ENCODE results near the gene MARCO. TPM values are rescaled to one million over a fixed set of nuclear protein-coding genes. Genes with fewer than 3 reads are reported as not detected.

Gene MARCO
- total and polyA plus RNA-seq, 2 of the 8 experiments (the other 6 are each of a cell fraction or from before 2014, with no cell fraction given) = not detected

GRCh38 chr2:118909191-118909590 lies 32.8 kb upstream of the MARCO start:
- no peak overlapping the region for H2BK120ac ChIP-seq (replicated peaks; ENCODE audit: low read depth, low read length)
- no peaks in the 10 kb centered on the region for H3K79me2 ChIP-seq (ENCODE audit: control insufficient read depth in 1 of 2, insufficient read depth in 2 of 2, low read length in 2 of 2)
- H3K4me2 ChIP-seq (ENCODE audit: insufficient read depth in 1 of 2, low read depth in 2 of 2, low read length in 2 of 2) = no peak overlapping the region
- H3K27ac ChIP-seq (ENCODE audit: low read depth, low read length) = no peak overlapping the region
- H3K18ac ChIP-seq (ENCODE audit: extremely low read depth, low read length) = no peak overlapping the region
- no peak overlapping the region for H3K56ac ChIP-seq (replicated peaks; ENCODE audit: insufficient read length, low read depth, low read length)
- H2BK12ac ChIP-seq (ENCODE audit: low read depth, low read length) = no peak overlapping the region
- ChIA-PET CTCF (ENCODE audit: partially characterized antibody) (interaction anchor here (0.6 to 4.3 kb wide), 4 partner anchors 27 to 82 kb away, joined by 3 to 21 read pairs (median 3); no protein-coding TSS in a partner anchor), POLR2A (ENCODE audit: partially characterized antibody) (no interaction called here)
- WGBS, 2 experiments (ENCODE audit: extremely low coverage in 1 of 2, insufficient coverage in 1 of 2, insufficient read length in 1 of 2, insufficient replicate concordance in 2 of 2, low coverage in 1 of 2, low lambda C conversion rate in 2 of 2, missing lambda C conversion rate in 1 of 2) = 94% methylated on average over 4 of the region's 4 CpGs; no CpG with 5 or more reads in 1 of the 2 experiments
- FAIRE-seq (no peak), DNase-seq (ENCODE audit: low read depth in 1 of 2, low spot score in 2 of 2) (no peak)
- no peak overlapping the region for H3K14ac ChIP-seq (ENCODE audit: insufficient read length)
- no peak overlapping the region for H3K23ac ChIP-seq (ENCODE audit: insufficient read length)
- no peak overlapping the region for H2AK5ac ChIP-seq (ENCODE audit: low read depth, low read length)
- H4K8ac ChIP-seq (ENCODE audit: extremely low read depth, insufficient read depth, low read length) = no peak overlapping the region
- no peak overlapping the region for H3K9ac ChIP-seq (replicated peaks in 1 of 4; ENCODE audit: extremely low read depth in 1 of 4, low read depth in 3 of 4, low read length in 3 of 4)
- no peaks in the 10 kb centered on the region for H4K20me1 ChIP-seq (replicated peaks in 1 of 2; ENCODE audit: control insufficient read depth in 1 of 2, insufficient read depth in 2 of 2, low read length in 2 of 2)
- H2BK15ac ChIP-seq (ENCODE audit: low read length) = no peak overlapping the region
- no peaks in the 10 kb centered on the region for H3K23me2 ChIP-seq (ENCODE audit: low read depth, low read length)
- H4K91ac ChIP-seq (replicated peaks; ENCODE audit: insufficient read length, low read length) = no peak overlapping the region
- no peaks in the 10 kb centered on the region for H3K4me1 ChIP-seq (replicated peaks in 1 of 4; ENCODE audit: control insufficient read depth in 3 of 4, insufficient read depth in 4 of 4, low read length in 3 of 4)
- no peak overlapping the region for H4K5ac ChIP-seq (ENCODE audit: insufficient read length, low read depth, low read length)
- H3K9me3 ChIP-seq (ENCODE audit: insufficient read depth in 2 of 2, low read depth in 1 of 2, low read length in 1 of 2) = no peaks in the 10 kb centered on the region
- no peak overlapping the region for H2AFZ ChIP-seq (ENCODE audit: low read length)
- no peaks in the 10 kb centered on the region for H3K79me1 ChIP-seq (ENCODE audit: low read depth, low read length)
- H3K27me3 ChIP-seq (replicated peaks in 1 of 4; ENCODE audit: control insufficient read depth in 3 of 4, extremely low read depth in 1 of 4, insufficient read depth in 3 of 4, low read length in 3 of 4) = no peaks in the 10 kb centered on the region
- H2BK5ac ChIP-seq (ENCODE audit: low read depth, low read length) = no peak overlapping the region
- no peaks in the 10 kb centered on the region; a peak in 1 of 8 replicates for H3K36me3 ChIP-seq (ENCODE audit: control insufficient read depth in 2 of 4, insufficient read depth in 4 of 4, low read length in 3 of 4)
- no peak overlapping the region for H3K4ac ChIP-seq (replicated peaks; ENCODE audit: insufficient read length, low read depth, low read length)
- no peak overlapping the region for H3K4me3 ChIP-seq (ENCODE audit: extremely low read depth in 1 of 4, insufficient read depth in 2 of 4, low read depth in 3 of 4, low read length in 4 of 4)
- H2BK20ac ChIP-seq (ENCODE audit: low read length) = no peak overlapping the region
- TF ChIP-seq BRCA1 (IDR thresholded peaks at IDR 0.05; ENCODE audit: low read depth, low read length) (no peak), ASH2L (IDR thresholded peaks at IDR 0.05; ENCODE audit: low read length) (no peak), TBP (IDR thresholded peaks at IDR 0.05; ENCODE audit: low read depth, low read length) (no peak), RFX5 (IDR thresholded peaks at IDR 0.05; ENCODE audit: borderline replicate concordance, low read depth, low read length) (no peak), SP2 (IDR thresholded peaks at IDR 0.05; ENCODE audit: low read length) (no peak), TCF12 (IDR thresholded peaks at IDR 0.05; ENCODE audit: low read depth, low read length) (no peak), SUZ12 (IDR thresholded peaks at IDR 0.05; ENCODE audit: low read length) (no peak), TEAD4 (IDR thresholded peaks at IDR 0.05; ENCODE audit: low read depth, low read length) (no peak), EGR1 (IDR thresholded peaks at IDR 0.05; ENCODE audit: borderline replicate concordance, low read depth, low read length) (no peak), GABPA (IDR thresholded peaks at IDR 0.05; ENCODE audit: borderline replicate concordance, insufficient read depth, low read length) (no peak), SP1 (IDR thresholded peaks at IDR 0.05; ENCODE audit: low read depth, low read length) (no peak)
- TF ChIP-seq, protein P1, sequence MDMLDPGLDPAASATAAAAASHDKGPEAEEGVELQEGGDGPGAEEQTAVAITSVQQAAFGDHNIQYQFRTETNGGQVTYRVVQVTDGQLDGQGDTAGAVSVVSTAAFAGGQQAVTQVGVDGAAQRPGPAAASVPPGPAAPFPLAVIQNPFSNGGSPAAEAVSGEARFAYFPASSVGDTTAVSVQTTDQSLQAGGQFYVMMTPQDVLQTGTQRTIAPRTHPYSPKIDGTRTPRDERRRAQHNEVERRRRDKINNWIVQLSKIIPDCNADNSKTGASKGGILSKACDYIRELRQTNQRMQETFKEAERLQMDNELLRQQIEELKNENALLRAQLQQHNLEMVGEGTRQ (IDR thresholded peaks at IDR 0.05; ENCODE audit: low read length) = no peak
- TF ChIP-seq, protein P2, sequence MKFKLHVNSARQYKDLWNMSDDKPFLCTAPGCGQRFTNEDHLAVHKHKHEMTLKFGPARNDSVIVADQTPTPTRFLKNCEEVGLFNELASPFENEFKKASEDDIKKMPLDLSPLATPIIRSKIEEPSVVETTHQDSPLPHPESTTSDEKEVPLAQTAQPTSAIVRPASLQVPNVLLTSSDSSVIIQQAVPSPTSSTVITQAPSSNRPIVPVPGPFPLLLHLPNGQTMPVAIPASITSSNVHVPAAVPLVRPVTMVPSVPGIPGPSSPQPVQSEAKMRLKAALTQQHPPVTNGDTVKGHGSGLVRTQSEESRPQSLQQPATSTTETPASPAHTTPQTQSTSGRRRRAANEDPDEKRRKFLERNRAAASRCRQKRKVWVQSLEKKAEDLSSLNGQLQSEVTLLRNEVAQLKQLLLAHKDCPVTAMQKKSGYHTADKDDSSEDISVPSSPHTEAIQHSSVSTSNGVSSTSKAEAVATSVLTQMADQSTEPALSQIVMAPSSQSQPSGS (IDR thresholded peaks at IDR 0.05; ENCODE audit: low read length) = no peak

Data from H1 (cell line).